Natural killer cell treated with Interleukin-12 subunit alpha and Interleukin-12 subunit beta and Interleukin-15 and Interleukin-18, amount 100 ng/mL, for 72 hours (primary cell): Measurements from ENCODE around the gene NAXE. TPM values are rescaled to one million over a fixed set of nuclear protein-coding genes. Genes with fewer than 3 reads are reported as not detected.
"Not testable (repeated sequence)": the region's sequence is repeated elsewhere in the genome, so short reads cannot be mapped to it uniquely, and the experiment has no call there.

Experiments used
- ATAC-seq, 2 donors: fragments of 150-1000 bp; cut with Tn5 transposase in 1 of 2; sonication (Bioruptor Pico), chemical (Tn5 transposase) in 1 of 2; 2 replicates each; pipeline ENCODE4 v1.10.0; 2021
- DNase-seq: peaks from one replicate; pipeline ENCODE4 v3.0.0; 2022; ENCODE audit warnings: low spot score
- H3K27ac Mint-ChIP-seq, 2 donors: 1 replicate in 1 of 2; 2 replicates in 1 of 2; pipeline ENCODE4 v1.8.0; 2022; ENCODE audit warnings: mixed read lengths in 2 of 2, mild to moderate bottlenecking in 1 of 2, moderate library complexity in 1 of 2
- H3K27me3 Mint-ChIP-seq, 2 donors: 1 replicate in 1 of 2; 2 replicates in 1 of 2; pipeline ENCODE4 v1.8.0; 2022; ENCODE audit warnings: mixed read lengths in 2 of 2
- H3K36me3 Mint-ChIP-seq: one replicate; pipeline ENCODE4 v1.8.0; 2022; ENCODE audit warnings: mixed read lengths
- H3K4me1 Mint-ChIP-seq, 2 donors: 1 replicate in 1 of 2; 2 replicates in 1 of 2; pipeline ENCODE4 v1.8.0; 2022; ENCODE audit warnings: low read depth in 2 of 2, mixed read lengths in 2 of 2, mild to moderate bottlenecking in 1 of 2
- H3K4me3 Mint-ChIP-seq: one replicate; pipeline ENCODE4 v1.8.0; 2022; ENCODE audit warnings: mixed read lengths
- H3K9me3 Mint-ChIP-seq: 2 replicates; pipeline ENCODE4 v1.8.0; 2022; ENCODE audit warnings: mixed read lengths
- total RNA-seq, 2 donors: library from RNA; stranded (reverse); gene quantifications; one replicate each; pipeline ENCODE4 v1.2.3, GENCODE V29; 2022

NAXE gene
- total RNA-seq, result 10 to 100 TPM; 54.0 to 67.5 TPM

- peaks cover 11% of the 10 kb centered on the region for H3K36me3 Mint-ChIP-seq
- H3K9me3 Mint-ChIP-seq, result no peaks in the 10 kb centered on the region
- DNase-seq, result peak; percentile 74
- H3K4me1 Mint-ChIP-seq, result peaks cover 14 to 22% of the 10 kb centered on the region in 2 donors
- H3K4me3 Mint-ChIP-seq, result peak within 1 kb of the TSS; percentile 75
- H3K27me3 Mint-ChIP-seq, result no peaks in the 10 kb centered on the region
- ATAC-seq, result peak; percentile 97
- peak within 1 kb of the TSS; percentile 61 to 86 for H3K27ac Mint-ChIP-seq
Measured at GRCh38 chr1:156591432-156592157, at the start of gene NAXE. Gene NAXE, plus strand, starts transcription at chr1:156591776. Its CDS starts 29 bp downstream, at chr1:156591805.

- Mint-ChIP-seq H3K27me3 (no peaks in the 10 kb centered on the region), H3K9me3 (no peaks in the 10 kb centered on the region), H3K36me3 (no peaks in the 10 kb centered on the region), H3K4me3 (no peak overlapping the region), H3K4me1 (peaks cover 0 to 16% of the 10 kb centered on the region in 2 donors), H3K27ac (no peak overlapping the region)
- DNase-seq, result no peak
- ATAC-seq, result no peak
Measured at GRCh38 chr1:156543066-156543465, 48.5 kb upstream of the NAXE start.

- H3K27me3 Mint-ChIP-seq, result no peaks in the 10 kb centered on the region
- H3K36me3 Mint-ChIP-seq, result no peaks in the 10 kb centered on the region
- H3K4me1 Mint-ChIP-seq, result peaks cover 0 to 7% of the 10 kb centered on the region in 2 donors
- no peak for DNase-seq
- H3K4me3 Mint-ChIP-seq, result no peak overlapping the region
- no peak overlapping the region for H3K27ac Mint-ChIP-seq
- H3K9me3 Mint-ChIP-seq, result no peaks in the 10 kb centered on the region
- ATAC-seq, result no peak
Measured at GRCh38 chr1:156544592-156545102, 46.9 kb upstream of the NAXE start.

- DNase-seq, result no peak
- no peaks in the 10 kb centered on the region for H3K9me3 Mint-ChIP-seq
- ATAC-seq, result no peak
- no peaks in the 10 kb centered on the region for H3K27me3 Mint-ChIP-seq
- H3K36me3 Mint-ChIP-seq, result no peaks in the 10 kb centered on the region
- no peak overlapping the region for H3K4me3 Mint-ChIP-seq
- H3K4me1 Mint-ChIP-seq, result peaks cover 0 to 7% of the 10 kb centered on the region in 2 donors
- no peak overlapping the region for H3K27ac Mint-ChIP-seq
Measured at GRCh38 chr1:156546267-156546666, 45.3 kb upstream of the NAXE start.

GRCh38 chr1:156547434-156547833 is 44.1 kb upstream of the NAXE start:
- no peak for DNase-seq
- Mint-ChIP-seq H3K36me3 (no peaks in the 10 kb centered on the region), H3K27ac (no peak overlapping the region)

GRCh38 chr1:156547982-156548381 is 43.6 kb upstream of the NAXE start:
- no peak overlapping the region for H3K27ac Mint-ChIP-seq
- H3K27me3 Mint-ChIP-seq, result no peaks in the 10 kb centered on the region
- H3K36me3 Mint-ChIP-seq, result no peaks in the 10 kb centered on the region
- DNase-seq, result no peak
- H3K9me3 Mint-ChIP-seq, result no peaks in the 10 kb centered on the region
- H3K4me3 Mint-ChIP-seq, result no peak overlapping the region
- peaks cover 9 to 11% of the 10 kb centered on the region in 2 donors for H3K4me1 Mint-ChIP-seq
- ATAC-seq, result no peak

More at GRCh38 chr1:156547434-156547833, 44.1 kb upstream of the NAXE start:
- Mint-ChIP-seq H3K9me3 (no peaks in the 10 kb centered on the region), H3K4me3 (no peak overlapping the region), H3K4me1 (peaks cover 5 to 10% of the 10 kb centered on the region in 2 donors), H3K27me3 (no peaks in the 10 kb centered on the region)
- ATAC-seq, result no peak

GRCh38 chr1:156549390-156549789 is 42.2 kb upstream of the NAXE start:
- Mint-ChIP-seq H3K4me1 (peaks cover 14% of the 10 kb centered on the region in 2 donors), H3K27ac (no peak overlapping the region), H3K27me3 (no peaks in the 10 kb centered on the region), H3K9me3 (no peaks in the 10 kb centered on the region), H3K36me3 (no peaks in the 10 kb centered on the region), H3K4me3 (no peak overlapping the region)
- DNase-seq (no peak), ATAC-seq (no peak)

- DNase-seq (no peak), ATAC-seq (no peak)
- Mint-ChIP-seq H3K27me3 (no peaks in the 10 kb centered on the region), H3K4me1 (peaks cover 9 to 14% of the 10 kb centered on the region in 2 donors), H3K36me3 (no peaks in the 10 kb centered on the region), H3K4me3 (no peak overlapping the region), H3K27ac (no peak overlapping the region), H3K9me3 (no peaks in the 10 kb centered on the region)
Measured at GRCh38 chr1:156549831-156550230, 41.7 kb upstream of the NAXE start.

- peak in 1 of 2 donors; percentile 8 for ATAC-seq
- H3K9me3 Mint-ChIP-seq, result no peaks in the 10 kb centered on the region
- no peaks in the 10 kb centered on the region for H3K27me3 Mint-ChIP-seq
- DNase-seq, result no peak
- H3K27ac Mint-ChIP-seq, result no peak overlapping the region
- H3K36me3 Mint-ChIP-seq, result no peaks in the 10 kb centered on the region
- H3K4me3 Mint-ChIP-seq, result no peak overlapping the region
- H3K4me1 Mint-ChIP-seq, result peaks cover 7 to 14% of the 10 kb centered on the region in 2 donors
Measured at GRCh38 chr1:156550346-156550745, 41.2 kb upstream of the NAXE start.

GRCh38 chr1:156551066-156551643 is 40.4 kb upstream of the NAXE start:
- Mint-ChIP-seq H3K4me3 (no peak overlapping the region), H3K36me3 (no peaks in the 10 kb centered on the region), H3K9me3 (no peaks in the 10 kb centered on the region), H3K4me1 (peaks cover 7 to 14% of the 10 kb centered on the region in 2 donors), H3K27ac (no peak overlapping the region), H3K27me3 (no peaks in the 10 kb centered on the region)
- DNase-seq, result no peak
- ATAC-seq, result peak in 1 of 2 donors; percentile 41

GRCh38 chr1:156551869-156552268 is 39.7 kb upstream of the NAXE start:
- ATAC-seq, result peak in 1 of 2 donors; percentile 31
- peak overlapping the region; percentile 4 for H3K4me3 Mint-ChIP-seq
- H3K36me3 Mint-ChIP-seq, result no peaks in the 10 kb centered on the region

GRCh38 chr1:156552518-156552917 is 39.1 kb upstream of the NAXE start:
- no peaks in the 10 kb centered on the region for H3K27me3 Mint-ChIP-seq
- ATAC-seq, result no peak

More at GRCh38 chr1:156551869-156552268, 39.7 kb upstream of the NAXE start:
- Mint-ChIP-seq H3K4me1 (peaks cover 7 to 14% of the 10 kb centered on the region in 2 donors), H3K27ac (peak overlapping the region in 1 of 2 donors; percentile 9), H3K9me3 (no peaks in the 10 kb centered on the region), H3K27me3 (no peaks in the 10 kb centered on the region)
- DNase-seq, result no peak

GRCh38 chr1:156552937-156553336 is 38.6 kb upstream of the NAXE start:
- DNase-seq, H3K4me3 Mint-ChIP-seq, H3K36me3 Mint-ChIP-seq, H3K9me3 Mint-ChIP-seq, H3K27me3 Mint-ChIP-seq: not testable (repeated sequence)
- Mint-ChIP-seq H3K4me1 (peaks cover 7 to 14% of the 10 kb centered on the region in 2 donors), H3K27ac (peak overlapping the region; percentile 9 to 22)
- peak; percentile 74 to 79 for ATAC-seq

More at GRCh38 chr1:156552518-156552917, 39.1 kb upstream of the NAXE start:
- Mint-ChIP-seq H3K4me1 (peaks cover 7 to 14% of the 10 kb centered on the region in 2 donors), H3K36me3 (no peaks in the 10 kb centered on the region), H3K27ac (peak overlapping the region; percentile 9 to 14), H3K9me3 (no peaks in the 10 kb centered on the region), H3K4me3 (peak overlapping the region; percentile 4)
- DNase-seq, result no peak

GRCh38 chr1:156553860-156554485 is 37.6 kb upstream of the NAXE start:
- Mint-ChIP-seq H3K4me3 (no peak overlapping the region), H3K27ac (no peak overlapping the region), H3K4me1 (peaks cover 7 to 14% of the 10 kb centered on the region in 2 donors), H3K36me3 (no peaks in the 10 kb centered on the region), H3K27me3 (no peaks in the 10 kb centered on the region), H3K9me3 (no peaks in the 10 kb centered on the region)
- DNase-seq (no peak), ATAC-seq (no peak)
